Measurements from ENCODE around the gene METTL8.

DNA sequence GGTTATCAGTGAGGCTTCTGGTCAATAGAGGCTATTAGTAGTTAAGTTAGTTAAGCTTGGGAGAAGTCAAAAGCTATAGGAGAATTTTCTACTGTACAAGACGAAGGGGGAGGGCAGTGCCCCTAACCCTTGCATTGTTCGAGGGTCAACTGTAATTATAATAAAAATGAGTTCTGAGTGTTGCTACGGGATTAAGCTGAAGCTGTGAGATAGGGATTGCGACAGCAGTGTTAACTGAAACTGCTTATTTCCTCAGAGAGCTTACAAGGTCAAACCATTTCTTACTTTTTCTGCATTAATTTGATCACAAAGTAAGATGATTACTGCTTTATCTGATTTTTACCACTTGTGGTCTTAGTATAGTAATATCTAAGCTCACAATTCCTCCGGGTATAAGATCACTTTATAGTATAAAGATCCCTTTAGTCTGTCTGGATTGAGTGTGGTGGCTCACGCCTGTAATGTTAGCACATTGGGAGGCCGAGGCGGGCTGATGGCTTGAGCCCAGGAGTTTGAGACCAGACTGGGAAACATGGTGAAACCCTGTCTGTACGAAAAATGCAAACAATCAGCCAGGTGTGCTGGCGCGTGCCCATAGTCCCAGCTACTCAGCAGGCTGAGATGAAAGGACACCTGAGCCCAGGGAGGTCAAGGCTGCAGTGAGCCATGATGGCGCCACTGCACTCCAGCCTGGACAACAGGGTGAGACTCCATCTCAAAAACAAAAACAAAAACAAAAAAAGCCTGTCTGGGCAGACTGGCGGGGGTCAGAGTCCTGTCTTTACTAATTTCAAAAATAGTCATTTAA is 153.6 kb downstream of the METTL8 start:
- TF ChIP-seq, protein P1, sequence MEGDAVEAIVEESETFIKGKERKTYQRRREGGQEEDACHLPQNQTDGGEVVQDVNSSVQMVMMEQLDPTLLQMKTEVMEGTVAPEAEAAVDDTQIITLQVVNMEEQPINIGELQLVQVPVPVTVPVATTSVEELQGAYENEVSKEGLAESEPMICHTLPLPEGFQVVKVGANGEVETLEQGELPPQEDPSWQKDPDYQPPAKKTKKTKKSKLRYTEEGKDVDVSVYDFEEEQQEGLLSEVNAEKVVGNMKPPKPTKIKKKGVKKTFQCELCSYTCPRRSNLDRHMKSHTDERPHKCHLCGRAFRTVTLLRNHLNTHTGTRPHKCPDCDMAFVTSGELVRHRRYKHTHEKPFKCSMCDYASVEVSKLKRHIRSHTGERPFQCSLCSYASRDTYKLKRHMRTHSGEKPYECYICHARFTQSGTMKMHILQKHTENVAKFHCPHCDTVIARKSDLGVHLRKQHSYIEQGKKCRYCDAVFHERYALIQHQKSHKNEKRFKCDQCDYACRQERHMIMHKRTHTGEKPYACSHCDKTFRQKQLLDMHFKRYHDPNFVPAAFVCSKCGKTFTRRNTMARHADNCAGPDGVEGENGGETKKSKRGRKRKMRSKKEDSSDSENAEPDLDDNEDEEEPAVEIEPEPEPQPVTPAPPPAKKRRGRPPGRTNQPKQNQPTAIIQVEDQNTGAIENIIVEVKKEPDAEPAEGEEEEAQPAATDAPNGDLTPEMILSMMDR (IDR thresholded peaks at IDR 0.05): no peak
- TF ChIP-seq SIN3A (IDR thresholded peaks at IDR 0.05; ENCODE audit: borderline replicate concordance, insufficient read depth, low read depth, low read length): no peak
- TF ChIP-seq POLR2AphosphoS5 (IDR thresholded peaks at IDR 0.05; ENCODE audit: low read depth, low read length): no peak
- no peak for TF ChIP-seq TCF7L2 (IDR thresholded peaks at IDR 0.05; ENCODE audit: low read depth, low read length)
- TF ChIP-seq, protein P2, sequence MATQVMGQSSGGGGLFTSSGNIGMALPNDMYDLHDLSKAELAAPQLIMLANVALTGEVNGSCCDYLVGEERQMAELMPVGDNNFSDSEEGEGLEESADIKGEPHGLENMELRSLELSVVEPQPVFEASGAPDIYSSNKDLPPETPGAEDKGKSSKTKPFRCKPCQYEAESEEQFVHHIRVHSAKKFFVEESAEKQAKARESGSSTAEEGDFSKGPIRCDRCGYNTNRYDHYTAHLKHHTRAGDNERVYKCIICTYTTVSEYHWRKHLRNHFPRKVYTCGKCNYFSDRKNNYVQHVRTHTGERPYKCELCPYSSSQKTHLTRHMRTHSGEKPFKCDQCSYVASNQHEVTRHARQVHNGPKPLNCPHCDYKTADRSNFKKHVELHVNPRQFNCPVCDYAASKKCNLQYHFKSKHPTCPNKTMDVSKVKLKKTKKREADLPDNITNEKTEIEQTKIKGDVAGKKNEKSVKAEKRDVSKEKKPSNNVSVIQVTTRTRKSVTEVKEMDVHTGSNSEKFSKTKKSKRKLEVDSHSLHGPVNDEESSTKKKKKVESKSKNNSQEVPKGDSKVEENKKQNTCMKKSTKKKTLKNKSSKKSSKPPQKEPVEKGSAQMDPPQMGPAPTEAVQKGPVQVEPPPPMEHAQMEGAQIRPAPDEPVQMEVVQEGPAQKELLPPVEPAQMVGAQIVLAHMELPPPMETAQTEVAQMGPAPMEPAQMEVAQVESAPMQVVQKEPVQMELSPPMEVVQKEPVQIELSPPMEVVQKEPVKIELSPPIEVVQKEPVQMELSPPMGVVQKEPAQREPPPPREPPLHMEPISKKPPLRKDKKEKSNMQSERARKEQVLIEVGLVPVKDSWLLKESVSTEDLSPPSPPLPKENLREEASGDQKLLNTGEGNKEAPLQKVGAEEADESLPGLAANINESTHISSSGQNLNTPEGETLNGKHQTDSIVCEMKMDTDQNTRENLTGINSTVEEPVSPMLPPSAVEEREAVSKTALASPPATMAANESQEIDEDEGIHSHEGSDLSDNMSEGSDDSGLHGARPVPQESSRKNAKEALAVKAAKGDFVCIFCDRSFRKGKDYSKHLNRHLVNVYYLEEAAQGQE (IDR thresholded peaks at IDR 0.05; ENCODE audit: insufficient read depth in 1 of 2, low read depth in 2 of 2, low read length in 1 of 2): no peak
